HFF-Myc (cell line): ENCODE results near the gene ELF2.

Source experiments
- DNase-seq: peaks from one replicate; pipeline ENCODE4 v3.0.0-alpha.2; 2011; ENCODE audit warnings: low read depth; ENCODE audit errors: extremely low read depth
- H3K4me3 ChIP-seq: replicated peaks from 2 replicates; pipeline ENCODE4 v1.5.1; 2011; ENCODE audit warnings: low read depth, mild to moderate bottlenecking, control low read depth, low read length
- TF ChIP-seq, protein P1 (sequence below): IDR thresholded peaks from 2 replicates; pipeline ENCODE4 v1.5.1; 2012; ENCODE audit warnings: mild to moderate bottlenecking, low read depth, low read length, control low read depth; ENCODE audit errors: missing control alignments

The ELF2 gene

DNA sequence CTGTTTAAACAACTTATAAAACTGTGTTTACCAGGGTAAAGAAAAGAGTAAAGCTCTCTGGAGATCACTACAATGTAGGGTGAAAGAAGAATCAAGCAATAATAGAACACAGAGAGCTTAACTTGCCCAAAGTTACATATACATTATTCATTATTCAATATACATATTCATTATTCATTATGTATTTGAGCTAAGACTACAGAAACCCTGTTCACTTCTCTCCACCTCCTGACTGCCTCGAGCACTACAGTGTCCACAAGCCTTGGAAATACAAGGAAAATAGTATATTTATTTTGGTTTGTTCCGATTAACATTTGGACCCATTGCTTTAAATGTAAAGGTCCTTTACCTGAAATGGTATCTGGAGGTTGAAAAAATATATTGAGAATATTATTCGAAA, 35.9 kb upstream of the ELF2 start:
- no peak overlapping the region for H3K4me3 ChIP-seq
- TF ChIP-seq, protein P1, sequence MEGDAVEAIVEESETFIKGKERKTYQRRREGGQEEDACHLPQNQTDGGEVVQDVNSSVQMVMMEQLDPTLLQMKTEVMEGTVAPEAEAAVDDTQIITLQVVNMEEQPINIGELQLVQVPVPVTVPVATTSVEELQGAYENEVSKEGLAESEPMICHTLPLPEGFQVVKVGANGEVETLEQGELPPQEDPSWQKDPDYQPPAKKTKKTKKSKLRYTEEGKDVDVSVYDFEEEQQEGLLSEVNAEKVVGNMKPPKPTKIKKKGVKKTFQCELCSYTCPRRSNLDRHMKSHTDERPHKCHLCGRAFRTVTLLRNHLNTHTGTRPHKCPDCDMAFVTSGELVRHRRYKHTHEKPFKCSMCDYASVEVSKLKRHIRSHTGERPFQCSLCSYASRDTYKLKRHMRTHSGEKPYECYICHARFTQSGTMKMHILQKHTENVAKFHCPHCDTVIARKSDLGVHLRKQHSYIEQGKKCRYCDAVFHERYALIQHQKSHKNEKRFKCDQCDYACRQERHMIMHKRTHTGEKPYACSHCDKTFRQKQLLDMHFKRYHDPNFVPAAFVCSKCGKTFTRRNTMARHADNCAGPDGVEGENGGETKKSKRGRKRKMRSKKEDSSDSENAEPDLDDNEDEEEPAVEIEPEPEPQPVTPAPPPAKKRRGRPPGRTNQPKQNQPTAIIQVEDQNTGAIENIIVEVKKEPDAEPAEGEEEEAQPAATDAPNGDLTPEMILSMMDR = no peak
- DNase-seq = no peak

DNA sequence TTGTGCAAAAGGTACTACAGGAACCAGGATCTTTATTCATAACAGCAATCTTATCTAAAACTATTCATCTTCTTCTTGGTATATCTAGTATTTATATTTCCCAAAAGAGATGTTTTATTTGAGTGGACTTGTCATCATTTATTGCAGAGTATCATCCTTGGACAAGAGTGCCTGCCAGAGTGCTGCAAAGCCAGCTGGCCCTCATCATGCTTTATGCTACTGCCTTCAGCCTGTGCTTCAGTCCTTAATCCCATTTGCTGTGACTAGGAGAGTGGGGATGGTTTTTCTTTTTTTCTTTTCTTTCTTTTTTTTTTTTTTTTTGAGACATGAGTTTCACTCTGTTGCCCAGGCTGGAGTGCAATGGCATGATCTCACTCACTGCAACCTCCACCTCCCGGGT, 33.5 kb upstream of the ELF2 start:
- DNase-seq = no peak
- no peak overlapping the region for H3K4me3 ChIP-seq
- TF ChIP-seq, protein P1 = no peak

DNA sequence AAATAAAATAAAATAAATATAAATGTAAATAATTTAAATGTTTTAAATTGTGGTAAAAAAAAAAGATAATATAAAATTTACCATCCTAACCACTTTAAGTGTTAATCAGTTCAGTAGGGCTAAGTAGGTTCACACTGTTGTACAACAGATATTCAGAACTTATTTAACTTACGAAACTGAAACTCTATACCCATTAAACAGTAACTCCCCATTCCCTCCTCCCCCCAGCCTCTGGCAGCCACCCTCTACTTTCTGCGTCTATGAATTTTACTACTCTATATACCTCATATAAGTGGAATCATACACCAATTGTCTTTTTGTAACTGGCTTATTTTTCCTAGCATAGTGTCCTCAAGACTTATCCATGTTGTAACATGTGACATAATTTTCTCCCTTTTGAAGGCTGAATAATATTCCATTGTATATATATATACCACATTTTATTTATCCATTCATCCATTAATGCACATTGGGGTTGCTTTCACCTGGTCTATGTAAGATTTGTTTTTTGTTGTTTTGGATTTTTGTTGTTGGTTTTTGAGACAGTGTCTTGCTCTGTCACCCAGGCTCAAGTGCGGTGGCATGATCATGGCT, 32.5 kb upstream of the ELF2 start:
- DNase-seq = no peak
- TF ChIP-seq, protein P1 = no peak
- H3K4me3 ChIP-seq = no peak overlapping the region

DNA sequence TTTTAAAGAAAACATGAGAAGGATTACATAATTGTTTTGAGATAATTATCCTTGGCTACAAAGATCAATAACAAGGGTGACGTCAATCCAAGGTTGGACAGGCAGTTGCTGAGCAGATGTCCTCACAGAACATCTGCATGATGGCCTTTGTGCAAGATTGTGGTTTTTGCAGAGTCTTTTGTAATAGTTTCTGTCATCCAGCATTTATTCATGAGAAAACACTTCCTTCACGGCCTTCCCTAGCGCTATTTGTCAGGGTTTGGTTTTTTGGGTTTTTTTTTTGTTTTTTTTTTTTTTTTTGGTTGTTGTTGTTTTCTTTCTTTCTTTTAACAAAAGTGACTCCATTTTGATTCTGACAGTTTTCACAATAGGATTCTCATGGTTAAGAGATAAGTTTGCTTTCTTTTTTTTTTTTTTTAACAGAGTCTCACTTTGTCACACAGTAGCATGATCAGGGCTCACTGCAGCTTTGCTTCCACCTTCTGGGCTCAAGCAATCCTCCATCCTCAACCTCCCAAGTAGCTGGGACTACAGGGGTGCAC, 31.5 kb upstream of the ELF2 start:
- no peak overlapping the region for H3K4me3 ChIP-seq
- DNase-seq = peak; percentile 94
- TF ChIP-seq, protein P1 = no peak

DNA sequence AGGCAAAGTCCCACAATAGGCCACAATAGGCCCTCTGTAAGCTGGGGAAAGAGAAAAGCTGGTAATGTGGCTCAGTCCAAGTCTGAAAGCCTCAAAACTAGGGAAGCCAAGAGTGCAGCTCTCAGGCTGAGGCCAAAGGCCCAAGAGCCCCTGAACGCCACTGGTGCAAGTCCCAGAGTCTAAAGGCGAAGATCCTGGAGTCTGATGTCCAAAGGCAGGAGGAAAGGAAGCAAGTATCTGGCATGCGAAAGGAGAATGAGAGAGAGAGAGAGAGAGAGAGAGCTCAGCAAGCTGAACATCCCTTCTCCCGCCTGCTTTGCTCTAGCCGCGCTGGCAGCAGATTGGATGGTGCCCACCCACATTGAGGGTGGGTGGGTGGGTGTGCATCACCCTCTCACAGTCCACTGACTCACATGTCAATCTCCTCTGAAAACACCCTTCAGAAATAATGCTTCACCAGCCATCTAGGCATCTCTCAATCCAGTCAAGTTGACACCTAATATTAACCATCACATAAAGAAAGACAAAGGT, 30.9 kb upstream of the ELF2 start:
- TF ChIP-seq, protein P1 = no peak
- DNase-seq = no peak
- H3K4me3 ChIP-seq = no peak overlapping the region

DNA sequence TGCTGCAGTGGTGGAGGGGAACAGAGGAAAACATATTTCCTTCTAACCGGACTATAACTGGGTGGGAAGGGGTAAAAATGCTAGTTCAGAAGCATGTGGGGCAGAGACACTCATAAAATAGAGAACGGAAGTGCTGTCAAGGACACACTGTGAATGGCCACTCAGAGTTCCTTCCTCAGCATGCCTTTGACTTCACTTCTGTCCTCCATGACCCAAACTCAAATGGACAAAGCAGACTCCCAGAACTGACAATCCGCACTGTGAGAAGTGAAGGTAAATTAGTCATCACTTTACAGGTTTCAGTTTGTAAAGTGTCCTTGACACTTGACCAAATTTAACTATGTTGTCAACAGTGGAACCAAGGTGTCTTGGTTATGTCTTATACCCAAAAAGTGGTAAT, 30.2 kb upstream of the ELF2 start:
- TF ChIP-seq, protein P1 = no peak

More for the DNA sequence above, 30.2 kb upstream of the ELF2 start:
- no peak for DNase-seq
- no peak overlapping the region for H3K4me3 ChIP-seq
